Caki2 (cell line): ENCODE data around the gene ADAMTS2. TPM values are rescaled to one million over a fixed set of nuclear protein-coding genes. Genes with fewer than 3 reads are reported as not detected.

Experiments
- DNase-seq: peaks from one replicate; pipeline ENCODE4 v3.0.0-alpha.2; 2015; ENCODE audit warnings: low read depth
- in situ Hi-C: cut with HindIII; loops from 2 replicates; pipeline ENCODE4 v1.10.0; 2016; ENCODE audit warnings: low sequenced_read_pairs, low pct_unique_long_range_greater_than_20kb, mixed read lengths
- total RNA-seq: library from RNA; depleted of rRNA; stranded (reverse); fragments of >200 nt; shearing (Covaris generic); gene quantifications from 2 replicates; pipeline ENCODE4 v1.2.3, GENCODE V29; 2014; ENCODE audit warnings: low replicate concordance

ADAMTS2 gene
- total RNA-seq, 1 experiment from 2014 or later = 5.0 TPM

GRCh38 chr5:179373961-179374505 is 28.8 kb upstream of the ADAMTS2 start:
- no peak for DNase-seq
- in situ Hi-C loops = no loop called here

- in situ Hi-C loops = no loop called here
- no peak for DNase-seq
Measured at GRCh38 chr5:179373101-179373934, 28.1 kb upstream of the ADAMTS2 start.

- DNase-seq = no peak
- in situ Hi-C loops = no loop called here
Measured at GRCh38 chr5:179371681-179372680, 26.7 kb upstream of the ADAMTS2 start.

DNA sequence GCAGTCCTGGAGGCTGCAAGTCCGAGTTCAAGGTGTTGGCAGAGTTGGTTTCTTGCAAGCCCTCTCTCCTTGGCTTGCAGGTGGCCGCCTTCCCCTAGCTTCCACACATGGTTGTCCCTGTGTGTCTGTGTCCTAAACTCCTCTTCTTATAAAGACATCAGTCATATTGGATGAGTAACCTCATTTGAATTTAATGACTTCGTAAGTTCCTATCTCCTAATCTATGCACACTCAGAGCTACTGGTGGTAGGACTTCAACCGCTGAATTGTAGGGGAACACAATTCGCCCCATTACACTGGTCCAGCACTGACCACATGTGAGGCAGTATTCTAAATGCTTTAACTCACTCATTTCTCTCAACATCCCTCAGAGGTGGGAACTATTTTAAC is 25.9 kb upstream of the ADAMTS2 start:
- DNase-seq = no peak
- in situ Hi-C loops = no loop called here

GRCh38 chr5:179370490-179371120 is 25.3 kb upstream of the ADAMTS2 start:
- DNase-seq = no peak
- in situ Hi-C loops = no loop called here

DNA sequence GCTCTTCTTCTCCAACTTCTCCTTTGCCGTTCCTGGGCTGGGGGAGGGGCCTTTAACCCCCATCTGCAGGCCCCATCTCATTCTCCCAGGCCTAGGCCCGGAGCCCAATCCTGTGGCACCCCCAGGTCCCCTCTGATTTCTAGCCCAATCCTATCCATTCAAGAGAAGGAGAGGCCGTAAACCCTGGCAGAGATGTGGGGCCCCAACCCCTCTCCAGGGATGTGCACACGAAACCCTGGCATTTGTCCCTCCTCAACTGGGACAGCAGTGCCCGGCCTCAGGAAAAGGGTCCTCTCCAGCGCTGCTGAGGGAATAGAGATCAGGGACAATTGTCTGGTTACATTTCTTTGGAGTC is 24.2 kb upstream of the ADAMTS2 start:
- in situ Hi-C loops = no loop called here
- DNase-seq = no peak

DNA sequence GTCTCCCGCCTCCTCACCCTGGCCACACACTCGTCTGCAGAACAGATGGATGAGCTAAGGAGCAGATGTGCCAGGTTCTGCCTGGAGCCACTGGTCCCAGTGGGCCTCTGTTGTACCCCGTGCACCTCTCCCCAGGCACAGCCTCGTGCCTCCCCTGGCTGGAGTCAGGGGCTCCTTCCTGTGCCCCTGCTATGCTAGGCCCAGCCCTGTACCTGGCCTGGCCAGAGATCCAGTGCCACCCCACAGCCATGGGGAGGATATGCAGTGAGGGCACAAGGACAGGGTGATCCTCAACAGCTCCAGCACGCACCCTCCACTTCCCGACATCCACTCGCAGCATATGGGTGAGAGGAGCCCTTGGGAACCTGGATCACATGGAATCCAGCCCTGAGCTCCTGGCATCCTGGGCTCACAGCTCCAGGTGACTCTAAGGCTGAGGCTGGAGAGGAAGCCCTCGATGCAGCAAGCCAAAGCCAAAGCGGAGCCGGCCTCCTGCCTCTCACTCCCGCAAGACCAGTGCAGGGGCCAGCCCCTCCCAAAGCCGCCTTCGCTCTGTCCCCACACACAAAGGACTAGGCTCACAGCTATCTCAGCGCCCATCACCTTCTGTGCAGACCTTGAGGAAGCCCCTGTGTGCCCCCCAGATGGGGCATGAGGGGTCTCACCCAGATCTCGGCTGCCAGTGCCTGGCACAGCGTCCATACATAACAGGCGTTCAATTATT is 23.7 kb upstream of the ADAMTS2 start:
- in situ Hi-C loops = no loop called here
- no peak for DNase-seq

DNA sequence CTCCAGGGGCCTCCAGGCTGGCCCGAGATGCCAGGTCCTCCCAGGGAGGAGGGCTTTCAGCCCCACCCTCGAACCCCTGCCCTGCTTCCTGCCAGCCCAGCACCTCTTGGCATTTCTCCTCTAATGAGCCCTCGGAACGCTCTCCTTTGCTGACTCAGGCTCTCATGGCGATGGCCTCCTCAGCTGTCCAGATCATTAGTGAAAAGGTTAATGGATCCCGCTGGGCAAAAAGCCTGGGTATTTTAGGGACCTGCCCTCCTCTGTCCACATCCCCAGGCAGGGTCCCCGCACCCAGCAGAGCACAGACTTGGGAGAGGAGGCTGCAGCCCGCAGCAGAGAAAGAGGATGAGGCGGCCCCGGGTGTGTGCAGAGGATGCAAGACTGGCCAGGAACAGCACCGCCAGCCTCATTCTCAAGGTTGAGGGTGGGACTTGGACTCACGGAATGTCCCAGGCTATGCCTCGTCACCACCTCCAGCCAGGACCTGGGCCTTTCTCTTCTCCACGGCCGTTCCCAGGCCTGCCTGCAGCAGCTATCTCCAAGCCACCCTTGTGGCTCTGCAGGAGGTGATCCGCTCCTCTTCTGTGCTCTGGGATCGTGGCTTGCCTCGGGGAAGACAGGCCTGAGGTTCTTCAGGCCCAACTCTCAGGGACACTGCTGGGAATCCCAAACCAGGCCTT is 23.0 kb upstream of the ADAMTS2 start:
- no peak for DNase-seq
- in situ Hi-C loops = no loop called here

DNA sequence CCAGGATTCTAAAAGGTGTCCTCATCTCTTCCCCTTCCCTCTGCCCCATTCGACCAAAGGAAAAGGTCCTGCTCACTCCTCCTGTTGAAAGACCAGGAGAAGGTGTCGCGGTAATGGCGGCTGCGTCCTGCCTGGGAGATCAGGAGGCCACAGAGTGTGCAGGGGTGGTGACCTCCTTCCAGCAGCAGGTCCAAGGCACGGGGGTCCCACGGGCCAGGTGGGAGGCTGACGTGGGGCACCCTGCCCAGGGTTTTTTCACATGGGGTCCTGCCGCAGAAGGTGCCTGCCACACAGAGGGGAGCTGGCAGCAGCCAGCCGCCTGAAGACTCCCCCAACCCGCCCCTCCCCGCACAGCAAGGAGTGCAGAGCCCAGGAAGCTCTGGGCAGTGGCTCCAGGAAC is 22.2 kb upstream of the ADAMTS2 start:
- DNase-seq = no peak
- in situ Hi-C loops = no loop called here

- no peak for DNase-seq
- in situ Hi-C loops = no loop called here
Measured at GRCh38 chr5:179362355-179362754, 17.1 kb upstream of the ADAMTS2 start.

- DNase-seq = no peak
- in situ Hi-C loops = no loop called here
Measured at GRCh38 chr5:179361037-179361603, 15.9 kb upstream of the ADAMTS2 start.

GRCh38 chr5:179357031-179357430 is 11.8 kb upstream of the ADAMTS2 start:
- DNase-seq = no peak
- in situ Hi-C loops = no loop called here

DNA sequence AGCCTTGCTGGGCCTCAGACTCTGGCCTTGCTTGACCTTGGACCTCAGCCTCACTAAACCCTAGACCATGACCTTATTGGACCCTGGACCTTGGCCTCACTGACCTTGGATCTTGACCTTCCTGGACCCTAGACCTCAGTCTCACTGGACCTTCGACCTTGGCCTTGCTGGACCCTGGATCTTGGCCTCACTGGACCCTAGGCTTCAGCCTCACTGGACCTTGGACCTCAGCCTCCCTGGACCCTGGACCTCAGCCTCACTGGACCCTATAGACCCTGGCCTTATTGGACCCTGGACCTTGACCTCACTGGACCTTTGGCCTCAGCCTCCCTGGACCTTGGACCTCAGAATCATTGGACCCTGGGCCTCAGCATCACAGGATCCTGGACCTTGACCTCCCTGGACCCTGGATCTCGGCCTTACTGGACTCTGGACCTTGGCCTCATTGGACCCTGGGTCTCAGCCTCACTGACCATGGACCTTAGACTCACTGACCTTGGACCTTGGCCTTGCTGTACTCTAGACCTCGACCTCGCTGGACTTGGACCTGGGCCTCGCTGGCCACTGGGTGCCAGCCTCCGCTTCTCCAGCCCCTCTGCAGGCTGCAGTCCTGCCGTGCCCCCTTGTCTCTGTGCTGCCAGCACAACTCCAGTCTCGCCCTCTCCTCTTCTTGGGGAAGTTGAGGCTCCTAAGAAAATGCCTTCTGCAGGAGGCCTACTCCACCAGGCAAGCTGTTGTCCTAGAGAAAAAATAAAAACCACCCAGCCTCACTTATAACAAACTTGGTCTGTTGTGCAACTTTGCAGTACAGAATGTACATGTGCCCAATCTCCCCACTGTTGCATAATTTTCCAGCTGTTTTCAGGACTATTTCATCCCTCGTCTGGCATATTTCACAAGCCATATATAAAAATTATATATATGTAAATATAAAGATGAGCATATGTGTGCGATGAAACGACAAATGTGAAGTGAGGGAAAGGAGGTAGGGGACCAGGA is 11.0 kb upstream of the ADAMTS2 start:
- DNase-seq = no peak
- in situ Hi-C loops = no loop called here

GRCh38 chr5:179354305-179354882 is 9.1 kb upstream of the ADAMTS2 start:
- no peak for DNase-seq
- in situ Hi-C loops = no loop called here

GRCh38 chr5:179348843-179349242 is 3.6 kb upstream of the ADAMTS2 start:
- in situ Hi-C loops = no loop called here
- DNase-seq = no peak

- in situ Hi-C loops = no loop called here
- DNase-seq = no peak
Measured at GRCh38 chr5:179348011-179348530, 2.8 kb upstream of the ADAMTS2 start.
